H1 (cell line): ENCODE results near the gene NMB. TPM values are rescaled to one million over a fixed set of nuclear protein-coding genes. Genes with fewer than 3 reads are reported as not detected.

Source experiments
- CTCF ChIA-PET: fragments of 300-600 bp; sonication (Branson Sonifier 250); formaldehyde crosslinking; loops from one replicate; lab custom pipeline; 2021; ENCODE audit not compliant: partially characterized antibody; lab: Charles Lee
- POLR2A ChIA-PET: fragments of 300-600 bp; sonication (Branson Sonifier 250); formaldehyde crosslinking; loops from one replicate; lab custom pipeline; 2021; ENCODE audit warnings: inconsistent platforms; ENCODE audit not compliant: partially characterized antibody; lab: Charles Lee
- DNase-seq, 2 experiments: peaks; one replicate each; pipeline versions ENCODE4 v3.0.0 to v3.0.0-alpha.2; 2010 to 2022; ENCODE audit warnings: low spot score in 2 of 2, low read depth in 1 of 2, mixed read lengths in 1 of 2
- FAIRE-seq: peaks from 2 replicates; lab custom pipeline; 2011; peaks lifted over from hg19 to GRCh38; lab: Jason Lieb, UNC
- H2AFZ ChIP-seq: 2 replicates; pipeline ENCODE4 v1.8.1; 2012; ENCODE audit warnings: low read length, inconsistent platforms
- H2AK5ac ChIP-seq: 2 replicates; pipeline ENCODE4 v1.6.1; 2013; ENCODE audit warnings: low read depth, low read length
- H2BK120ac ChIP-seq: replicated peaks from 2 replicates; pipeline ENCODE3; 2013; ENCODE audit warnings: low read depth, low read length, inconsistent platforms
- H2BK12ac ChIP-seq: 2 replicates; pipeline ENCODE4 v1.6.1; 2013; ENCODE audit warnings: low read depth, low read length
- H2BK15ac ChIP-seq: 2 replicates; pipeline ENCODE4 v1.6.1; 2013; ENCODE audit warnings: low read length
- H2BK20ac ChIP-seq: 2 replicates; pipeline ENCODE4 v1.6.1; 2013; ENCODE audit warnings: low read length
- H2BK5ac ChIP-seq: 2 replicates; pipeline ENCODE4 v1.6.1; 2013; ENCODE audit warnings: low read depth, low read length
- H3K14ac ChIP-seq: 2 replicates; pipeline ENCODE4 v1.6.1; 2013; ENCODE audit warnings: inconsistent platforms; ENCODE audit not compliant: insufficient read length
- H3K18ac ChIP-seq: 2 replicates; pipeline ENCODE4 v1.6.1; 2013; ENCODE audit warnings: low read length; ENCODE audit errors: extremely low read depth
- H3K23ac ChIP-seq: 2 replicates; pipeline ENCODE4 v1.6.1; 2013; ENCODE audit warnings: inconsistent platforms; ENCODE audit not compliant: insufficient read length
- H3K23me2 ChIP-seq: 2 replicates; pipeline ENCODE4 v1.6.1; 2013; ENCODE audit warnings: low read depth, low read length
- H3K27ac ChIP-seq: 2 replicates; pipeline ENCODE4 v1.6.1; 2011; ENCODE audit warnings: low read depth, low read length, inconsistent platforms
- H3K27me3 ChIP-seq, 4 experiments: replicated peaks in 1 of 4; 1 replicate in 1 of 4; 2 replicates in 3 of 4; pipeline versions ENCODE4 v1.6.1 to v1.8.1; 2011 to 2013; ENCODE audit warnings: low read length in 3 of 4, mild to moderate bottlenecking in 3 of 4, inconsistent platforms in 2 of 4, mixed read lengths in 2 of 4, moderate library complexity in 1 of 4; ENCODE audit not compliant: control insufficient read depth in 3 of 4, insufficient read depth in 3 of 4; ENCODE audit errors: extremely low read depth in 1 of 4
- H3K36me3 ChIP-seq, 4 experiments: 2 replicates each; pipeline versions ENCODE4 v1.6.1 to v1.8.1; 2011 to 2013; ENCODE audit warnings: mild to moderate bottlenecking in 4 of 4, low read length in 3 of 4, moderate library complexity in 2 of 4, control low read depth in 1 of 4, inconsistent platforms in 1 of 4; ENCODE audit not compliant: insufficient read depth in 4 of 4, control insufficient read depth in 2 of 4
- H3K4ac ChIP-seq: replicated peaks from 2 replicates; pipeline ENCODE3; 2013; ENCODE audit warnings: low read length, low read depth, mixed read lengths, inconsistent platforms; ENCODE audit not compliant: insufficient read length
- H3K4me1 ChIP-seq, 4 experiments: replicated peaks in 1 of 4; 1 replicate in 1 of 4; 2 replicates in 3 of 4; pipeline versions ENCODE4 v1.6.1 to v1.8.1; 2011 to 2013; ENCODE audit warnings: low read length in 3 of 4, inconsistent platforms in 2 of 4, mixed read lengths in 1 of 4; ENCODE audit not compliant: insufficient read depth in 4 of 4, control insufficient read depth in 3 of 4
- H3K4me2 ChIP-seq, 2 experiments: 2 replicates each; pipeline versions ENCODE4 v1.6.1 to v1.8.1; 2011 to 2013; ENCODE audit warnings: low read depth in 2 of 2, low read length in 2 of 2, control low read depth in 1 of 2, inconsistent platforms in 1 of 2, mild to moderate bottlenecking in 1 of 2; ENCODE audit not compliant: insufficient read depth in 1 of 2
- H3K4me3 ChIP-seq, 4 experiments: fragments of 200-600, 300-600 bp in 1 of 4; sonication (generic), shearing (Covaris generic), sonication (Bioruptor Twin) in 1 of 4; 2 replicates each; pipeline versions ENCODE4 v1.5.1 to v1.8.1; 2011 to 2016; ENCODE audit warnings: low read length in 4 of 4, low read depth in 3 of 4, control low read depth in 2 of 4, inconsistent platforms in 2 of 4, mild to moderate bottlenecking in 2 of 4, mixed read lengths in 1 of 4, moderate library complexity in 1 of 4; ENCODE audit not compliant: insufficient read depth in 2 of 4; ENCODE audit errors: extremely low read depth in 1 of 4
- H3K56ac ChIP-seq: replicated peaks from 2 replicates; pipeline ENCODE3; 2013; ENCODE audit warnings: low read depth, mild to moderate bottlenecking, mixed read lengths, low read length, inconsistent platforms; ENCODE audit not compliant: insufficient read length
- H3K79me1 ChIP-seq: 2 replicates; pipeline ENCODE4 v1.6.1; 2013; ENCODE audit warnings: low read depth, low read length, control low read depth
- H3K79me2 ChIP-seq, 2 experiments: 2 replicates each; pipeline versions ENCODE4 v1.6.1 to v1.8.1; 2012 to 2013; ENCODE audit warnings: low read length in 2 of 2, mild to moderate bottlenecking in 2 of 2, inconsistent platforms in 1 of 2; ENCODE audit not compliant: insufficient read depth in 2 of 2, control insufficient read depth in 1 of 2
- H3K9ac ChIP-seq, 4 experiments: replicated peaks in 1 of 4; 1 replicate in 1 of 4; 2 replicates in 3 of 4; pipeline versions ENCODE4 v1.6.1 to v1.8.1; 2011 to 2013; ENCODE audit warnings: low read depth in 3 of 4, low read length in 3 of 4, control low read depth in 2 of 4, mild to moderate bottlenecking in 2 of 4, moderate library complexity in 2 of 4, inconsistent platforms in 1 of 4; ENCODE audit errors: extremely low read depth in 1 of 4
- H3K9me3 ChIP-seq, 2 experiments: 2 replicates each; pipeline versions ENCODE4 v1.6.1 to v1.8.1; 2012 to 2013; ENCODE audit warnings: mild to moderate bottlenecking in 2 of 2, moderate library complexity in 2 of 2, control low read depth in 1 of 2, inconsistent platforms in 1 of 2, low read depth in 1 of 2, low read length in 1 of 2, mixed read lengths in 1 of 2; ENCODE audit not compliant: insufficient read depth in 2 of 2
- H4K20me1 ChIP-seq, 2 experiments: replicated peaks in 1 of 2; 2 replicates each; pipeline versions ENCODE3 to v1.8.1; 2011 to 2013; ENCODE audit warnings: inconsistent platforms in 2 of 2, low read length in 2 of 2, mild to moderate bottlenecking in 1 of 2; ENCODE audit not compliant: insufficient read depth in 2 of 2, control insufficient read depth in 1 of 2
- H4K5ac ChIP-seq: 2 replicates; pipeline ENCODE4 v1.6.1; 2013; ENCODE audit warnings: low read length, low read depth, mixed read lengths, inconsistent platforms; ENCODE audit not compliant: insufficient read length
- H4K8ac ChIP-seq: 2 replicates; pipeline ENCODE4 v1.8.0; 2013; ENCODE audit warnings: mild to moderate bottlenecking, moderate library complexity, low read length, inconsistent platforms; ENCODE audit not compliant: insufficient read depth; ENCODE audit errors: extremely low read depth
- H4K91ac ChIP-seq: replicated peaks from 2 replicates; pipeline ENCODE3; 2013; ENCODE audit warnings: low read length, mixed read lengths, inconsistent platforms; ENCODE audit not compliant: insufficient read length
- NRF1 ChIP-seq: IDR thresholded peaks from 2 replicates; pipeline ENCODE4 v1.6.1; 2011; ENCODE audit warnings: mild to moderate bottlenecking, low read depth, low read length, improper control_type of control experiment
- RAD21 ChIP-seq, 2 experiments: IDR thresholded peaks in 1 of 2; conservative IDR thresholded peaks in 1 of 2; 2 replicates each; pipeline ENCODE4 v1.6.1; 2011; ENCODE audit warnings: low read depth in 2 of 2, low read length in 2 of 2, improper control_type of control experiment in 1 of 2, inconsistent platforms in 1 of 2, mild to moderate bottlenecking in 1 of 2, moderate library complexity in 1 of 2
- SIN3A ChIP-seq, 2 experiments: IDR thresholded peaks in 1 of 2; conservative IDR thresholded peaks in 1 of 2; 2 replicates each; pipeline ENCODE4 v1.6.1; 2011 to 2012; ENCODE audit warnings: low read length in 2 of 2, improper control_type of control experiment in 1 of 2, low read depth in 1 of 2, mild to moderate bottlenecking in 1 of 2
- TCF12 ChIP-seq: IDR thresholded peaks from 2 replicates; pipeline ENCODE4 v1.6.1; 2011; ENCODE audit warnings: low read depth, mild to moderate bottlenecking, low read length
- WGBS, 2 experiments: shearing (Covaris generic) in 1 of 2; methylation state at CpG; one replicate each; pipeline versions ENCODE4 v1.1.6 to v1.1.7; 2013 to 2015; ENCODE audit warnings: low lambda C conversion rate in 2 of 2, mixed read lengths in 2 of 2, inconsistent platforms in 1 of 2, low coverage in 1 of 2, missing lambda C conversion rate in 1 of 2; ENCODE audit not compliant: insufficient replicate concordance in 2 of 2, insufficient coverage in 1 of 2, insufficient read length in 1 of 2; ENCODE audit errors: extremely low coverage in 1 of 2, missing lambda C conversion rate in 1 of 2; 5-methylcytosine and 5-hydroxymethylcytosine counted together
- polyA plus RNA-seq, 7 experiments: library from polyadenylated mRNA; depleted of rRNA in 3 of 7; stranded (reverse) in 5 of 7; unstranded in 2 of 7; fragments of >200 nt in 5 of 7; fragments of 200-250 nt in 2 of 7; gene quantifications; 1 replicate in 5 of 7; 2 replicates in 1 of 7; 4 replicates in 1 of 7; pipeline versions ENCODE4 v1.2.1 to v1.2.3, GENCODE V29; 2011 to 2013; ENCODE audit warnings: missing spikeins in 2 of 7, mixed read lengths in 2 of 7
- total RNA-seq: library from RNA; stranded (reverse); fragmentation: NEBNext Ultra II Directional; extraction: Animal tissue kit (Norgen Biotek cat#: 25700); gene quantifications from 2 replicates; pipeline ENCODE4 v1.2.1, GENCODE V29; 2021
- TF ChIP-seq, protein P1 (sequence below): IDR thresholded peaks from 2 replicates; pipeline ENCODE4 v1.6.1; 2012; ENCODE audit warnings: low read length, inconsistent platforms
- TF ChIP-seq, protein P2 (sequence below), 3 experiments: IDR thresholded peaks; 1 replicate in 2 of 3; 2 replicates in 1 of 3; pipeline versions ENCODE4 v1.5.1 to v1.6.1; 2011; ENCODE audit warnings: low read length in 3 of 3, mild to moderate bottlenecking in 3 of 3, inconsistent platforms in 2 of 3, low read depth in 1 of 3, moderate library complexity in 1 of 3; ENCODE audit not compliant: insufficient read depth in 1 of 3; ENCODE audit errors: control extremely low read depth in 1 of 3

Gene NMB
- total and polyA plus RNA-seq, 2 of the 8 experiments (the other 6 are each of a cell fraction or from before 2014, with no cell fraction given): 9.3 to 13.6 TPM

DNA sequence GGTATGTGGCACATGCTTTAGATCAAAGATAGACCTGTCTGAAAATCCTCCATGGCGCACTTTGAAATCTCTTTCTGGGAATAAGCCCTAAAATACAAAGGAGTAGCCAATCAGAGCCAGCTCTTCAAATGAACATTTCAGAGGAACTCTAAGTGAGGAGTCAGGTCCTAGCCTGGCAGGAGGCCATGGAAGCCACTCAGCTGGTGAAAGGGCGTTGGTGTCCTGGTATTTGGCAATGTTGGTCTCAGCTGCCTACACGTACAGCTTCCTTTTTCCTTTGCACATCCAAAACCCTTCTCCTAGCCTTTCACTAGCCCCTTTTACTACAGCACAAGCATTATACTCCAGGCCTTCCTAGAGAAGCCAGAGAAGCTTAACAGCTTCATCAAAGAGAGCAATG, 9.5 kb downstream of the NMB start:
- no peak overlapping the region for H3K23ac ChIP-seq
- no peak overlapping the region for H3K56ac ChIP-seq
- no peak overlapping the region for H3K27ac ChIP-seq
- no peaks in the 10 kb centered on the region for H3K27me3 ChIP-seq
- ChIA-PET CTCF (interaction anchor here (1.6 to 3.6 kb wide), 3 partner anchors 11 to 50 kb away, joined by 4 to 19 read pairs (median 15); no protein-coding TSS in a partner anchor), POLR2A (interaction anchor here (0.8 to 5.0 kb wide), 8 partner anchors 10 to 177 kb away, joined by 4 to 32 read pairs (median 4); partner anchors contain the start of genes NMB and ZSCAN2)
- H4K8ac ChIP-seq: no peak overlapping the region
- DNase-seq (no peak), FAIRE-seq (no peak)
- H2BK120ac ChIP-seq: no peak overlapping the region
- peaks cover 0 to 6% of the 10 kb centered on the region in 2 experiments; a peak in 2 of 4 replicates for H3K79me2 ChIP-seq
- H3K79me1 ChIP-seq: peaks cover 2% of the 10 kb centered on the region; the same call in 1 of the 2 replicates
- H3K14ac ChIP-seq: no peak overlapping the region
- H3K23me2 ChIP-seq: peaks cover 2% of the 10 kb centered on the region
- 84% methylated on average over 3 of the region's 3 CpGs; no CpG with 5 or more reads in 1 of the 2 experiments for WGBS, 2 experiments
- H2BK15ac ChIP-seq: no peak overlapping the region
- H2BK12ac ChIP-seq: no peak overlapping the region
- H3K9me3 ChIP-seq: no peaks in the 10 kb centered on the region
- no peak overlapping the region for H3K4ac ChIP-seq
- no peak overlapping the region for H4K91ac ChIP-seq
- no peak overlapping the region for H2BK5ac ChIP-seq
- H4K20me1 ChIP-seq: peaks cover 2 to 7% of the 10 kb centered on the region in 2 experiments
- H3K4me2 ChIP-seq: no peak overlapping the region
- no peak overlapping the region for H2AFZ ChIP-seq
- peaks cover 32 to 78% (median 55%) of the 10 kb centered on the region in 4 experiments for H3K36me3 ChIP-seq
- TF ChIP-seq SIN3A (conservative IDR thresholded peaks at IDR 0.05 in 1 of 2, IDR thresholded peaks at IDR 0.05 in 1 of 2; ENCODE audit: low read depth in 1 of 2, low read length in 2 of 2): no peak
- TF ChIP-seq RAD21 (IDR thresholded peaks at IDR 0.05 in 1 of 2, conservative IDR thresholded peaks at IDR 0.05 in 1 of 2; ENCODE audit: low read depth in 2 of 2, low read length in 2 of 2): no peak
- no peak for TF ChIP-seq TCF12
- TF ChIP-seq, protein P1, sequence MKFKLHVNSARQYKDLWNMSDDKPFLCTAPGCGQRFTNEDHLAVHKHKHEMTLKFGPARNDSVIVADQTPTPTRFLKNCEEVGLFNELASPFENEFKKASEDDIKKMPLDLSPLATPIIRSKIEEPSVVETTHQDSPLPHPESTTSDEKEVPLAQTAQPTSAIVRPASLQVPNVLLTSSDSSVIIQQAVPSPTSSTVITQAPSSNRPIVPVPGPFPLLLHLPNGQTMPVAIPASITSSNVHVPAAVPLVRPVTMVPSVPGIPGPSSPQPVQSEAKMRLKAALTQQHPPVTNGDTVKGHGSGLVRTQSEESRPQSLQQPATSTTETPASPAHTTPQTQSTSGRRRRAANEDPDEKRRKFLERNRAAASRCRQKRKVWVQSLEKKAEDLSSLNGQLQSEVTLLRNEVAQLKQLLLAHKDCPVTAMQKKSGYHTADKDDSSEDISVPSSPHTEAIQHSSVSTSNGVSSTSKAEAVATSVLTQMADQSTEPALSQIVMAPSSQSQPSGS: no peak
- TF ChIP-seq NRF1: no peak
- TF ChIP-seq, protein P2, sequence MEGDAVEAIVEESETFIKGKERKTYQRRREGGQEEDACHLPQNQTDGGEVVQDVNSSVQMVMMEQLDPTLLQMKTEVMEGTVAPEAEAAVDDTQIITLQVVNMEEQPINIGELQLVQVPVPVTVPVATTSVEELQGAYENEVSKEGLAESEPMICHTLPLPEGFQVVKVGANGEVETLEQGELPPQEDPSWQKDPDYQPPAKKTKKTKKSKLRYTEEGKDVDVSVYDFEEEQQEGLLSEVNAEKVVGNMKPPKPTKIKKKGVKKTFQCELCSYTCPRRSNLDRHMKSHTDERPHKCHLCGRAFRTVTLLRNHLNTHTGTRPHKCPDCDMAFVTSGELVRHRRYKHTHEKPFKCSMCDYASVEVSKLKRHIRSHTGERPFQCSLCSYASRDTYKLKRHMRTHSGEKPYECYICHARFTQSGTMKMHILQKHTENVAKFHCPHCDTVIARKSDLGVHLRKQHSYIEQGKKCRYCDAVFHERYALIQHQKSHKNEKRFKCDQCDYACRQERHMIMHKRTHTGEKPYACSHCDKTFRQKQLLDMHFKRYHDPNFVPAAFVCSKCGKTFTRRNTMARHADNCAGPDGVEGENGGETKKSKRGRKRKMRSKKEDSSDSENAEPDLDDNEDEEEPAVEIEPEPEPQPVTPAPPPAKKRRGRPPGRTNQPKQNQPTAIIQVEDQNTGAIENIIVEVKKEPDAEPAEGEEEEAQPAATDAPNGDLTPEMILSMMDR (IDR thresholded peaks at IDR 0.05; ENCODE audit: control extremely low read depth in 1 of 3, insufficient read depth in 1 of 3, low read depth in 1 of 3, low read length in 3 of 3): no peak
- no peak overlapping the region for H2BK20ac ChIP-seq
- H3K4me1 ChIP-seq: peaks cover 0 to 6% (median under 1%) of the 10 kb centered on the region in 4 experiments; a peak in 3 of 7 replicates
- no peak overlapping the region for H2AK5ac ChIP-seq
- no peak overlapping the region for H4K5ac ChIP-seq
- no peak overlapping the region for H3K4me3 ChIP-seq
- H3K18ac ChIP-seq: no peak overlapping the region
- H3K9ac ChIP-seq: no peak overlapping the region
